H54 (cell line): ENCODE measurements around the gene TMEM120B.

Experiments
- DNase-seq: peaks from one replicate; pipeline ENCODE4 v3.0.0; 2011; ENCODE audit warnings: low spot score, mixed read lengths; ENCODE audit not compliant: insufficient read length
- FAIRE-seq: peaks from 3 replicates; lab custom pipeline; 2011; peaks lifted over from hg19 to GRCh38; lab: Jason Lieb, UNC
- POLR2A ChIP-seq: IDR thresholded peaks from 2 replicates; pipeline ENCODE4 v1.6.1; 2011; ENCODE audit warnings: low read depth, mild to moderate bottlenecking, low read length

TMEM120B gene

GRCh38 chr12:121820056-121820455, 107.5 kb downstream of the TMEM120B start:
- FAIRE-seq = no peak
- no peak for TF ChIP-seq POLR2A
- DNase-seq = no peak

DNA sequence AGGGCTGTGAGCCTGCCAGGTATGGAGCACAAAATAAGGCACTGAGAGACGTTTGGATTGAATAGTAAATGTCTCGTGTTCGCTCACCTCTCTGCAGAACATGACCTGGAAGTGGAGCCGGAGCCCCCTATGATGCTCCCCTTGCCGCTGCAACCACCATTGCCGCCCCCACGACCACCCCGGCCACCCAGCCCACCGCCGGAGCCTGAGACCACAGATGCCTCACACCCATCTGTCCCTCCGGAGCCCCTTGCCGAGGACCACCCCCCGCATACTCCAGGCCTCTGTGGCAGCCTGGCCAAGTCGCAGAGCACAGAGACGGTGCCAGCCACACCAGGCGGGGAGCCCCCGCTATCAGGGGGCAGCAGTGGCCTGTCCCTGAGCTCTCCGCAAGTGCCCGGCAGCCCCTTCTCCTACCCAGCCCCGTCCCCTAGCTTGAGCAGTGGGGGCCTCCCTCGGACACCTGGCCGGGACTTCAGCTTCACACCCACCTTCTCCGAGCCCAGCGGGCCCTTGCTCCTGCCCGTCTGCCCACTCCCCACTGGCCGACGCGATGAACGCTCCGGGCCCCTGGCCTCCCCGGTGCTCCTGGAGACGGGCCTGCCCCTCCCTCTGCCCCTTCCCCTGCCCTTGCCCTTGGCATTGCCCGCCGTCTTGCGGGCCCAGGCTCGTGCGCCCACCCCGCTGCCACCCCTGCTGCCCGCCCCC, 110.0 kb downstream of the TMEM120B start:
- DNase-seq = no peak
- no peak for TF ChIP-seq POLR2A

GRCh38 chr12:121823101-121823726, 110.7 kb downstream of the TMEM120B start:
- TF ChIP-seq POLR2A = no peak
- FAIRE-seq (no peak), DNase-seq (no peak)

More for the DNA sequence above, 110.0 kb downstream of the TMEM120B start:
- FAIRE-seq = no peak

DNA sequence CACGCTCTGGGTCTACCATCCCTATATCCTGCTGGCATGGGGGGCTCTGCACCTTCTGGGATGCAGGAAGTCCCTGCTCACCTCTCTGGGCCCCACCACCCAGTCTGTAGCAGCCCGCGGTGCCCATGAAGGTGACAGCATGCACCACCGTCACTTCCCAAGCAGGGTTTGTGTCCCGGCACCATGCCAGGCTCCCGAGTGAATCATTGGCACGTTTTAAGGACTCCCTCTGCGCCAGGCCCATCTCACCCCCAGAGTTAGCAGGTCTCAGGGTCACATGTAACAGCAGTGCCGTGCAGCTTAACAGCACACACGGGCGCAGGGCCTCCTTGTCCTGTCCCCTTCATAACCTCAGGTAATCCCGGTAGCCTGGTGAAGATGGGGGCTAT, 111.2 kb downstream of the TMEM120B start:
- DNase-seq (no peak), FAIRE-seq (no peak)
- no peak for TF ChIP-seq POLR2A

DNA sequence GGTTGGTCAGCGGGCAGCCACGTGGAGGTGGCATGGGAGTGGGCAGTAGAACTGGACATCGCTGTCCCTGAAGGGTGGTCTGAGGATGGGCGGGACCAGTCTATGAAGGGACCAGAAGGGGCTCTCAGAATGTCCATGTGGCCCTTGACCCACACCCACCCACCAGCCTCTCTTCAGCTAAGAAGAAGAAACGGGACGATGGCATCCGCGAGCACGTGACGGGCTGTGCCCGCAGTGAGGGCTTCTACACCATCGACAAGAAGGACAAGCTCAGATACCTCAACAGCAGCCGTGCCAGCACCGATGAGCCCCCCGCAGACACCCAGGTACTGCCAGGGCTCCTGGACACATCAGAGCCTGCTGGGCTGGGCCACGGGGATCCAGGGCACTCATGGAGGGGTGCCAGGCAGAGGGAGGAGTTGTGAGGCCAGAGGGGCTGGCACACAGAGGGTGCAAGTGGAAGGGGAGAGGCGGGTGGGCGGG, 112.5 kb downstream of the TMEM120B start:
- DNase-seq (no peak), FAIRE-seq (no peak)
- no peak for TF ChIP-seq POLR2A

DNA sequence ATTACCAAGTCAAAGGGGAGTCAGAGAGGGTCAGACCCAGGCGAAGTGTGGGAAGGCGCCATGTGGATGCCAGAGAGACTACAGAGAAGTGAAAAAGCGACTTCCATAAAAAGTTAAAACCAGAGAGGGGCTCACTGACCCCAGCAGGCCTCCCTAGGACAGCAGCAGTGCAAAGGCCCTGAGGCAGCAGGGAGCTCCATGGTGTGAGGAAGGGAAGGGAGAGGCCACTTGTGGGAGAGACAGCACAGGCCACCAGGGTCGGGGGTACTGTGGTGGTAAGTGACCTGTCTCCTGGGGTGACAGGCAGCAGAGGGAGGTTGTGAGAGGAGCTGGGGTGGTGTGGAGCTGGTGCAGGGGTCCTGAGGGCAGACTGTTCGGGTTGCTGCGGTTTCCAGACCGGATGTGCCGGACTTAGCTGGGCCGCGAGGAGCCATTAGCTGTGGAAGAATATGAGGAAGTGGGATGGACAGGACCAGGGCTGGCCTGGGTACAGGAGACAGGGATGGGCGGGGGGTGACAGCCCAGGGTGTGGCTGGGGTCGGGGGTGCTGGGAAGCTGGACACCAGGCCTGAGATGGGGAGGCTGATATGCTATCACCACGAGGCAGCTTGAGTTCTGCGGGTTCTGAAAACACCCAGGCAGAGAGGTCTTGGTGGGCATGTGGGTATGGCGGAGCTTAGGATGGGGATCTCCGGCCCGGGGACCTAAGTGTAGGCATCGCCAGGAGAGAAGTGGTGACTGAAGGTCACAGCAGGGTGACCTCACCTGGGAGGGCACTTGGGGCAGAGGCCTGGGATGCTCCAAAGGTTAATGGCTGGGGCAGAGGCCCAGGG, 114.0 kb downstream of the TMEM120B start:
- no peak for TF ChIP-seq POLR2A
- DNase-seq = no peak
- no peak for FAIRE-seq

DNA sequence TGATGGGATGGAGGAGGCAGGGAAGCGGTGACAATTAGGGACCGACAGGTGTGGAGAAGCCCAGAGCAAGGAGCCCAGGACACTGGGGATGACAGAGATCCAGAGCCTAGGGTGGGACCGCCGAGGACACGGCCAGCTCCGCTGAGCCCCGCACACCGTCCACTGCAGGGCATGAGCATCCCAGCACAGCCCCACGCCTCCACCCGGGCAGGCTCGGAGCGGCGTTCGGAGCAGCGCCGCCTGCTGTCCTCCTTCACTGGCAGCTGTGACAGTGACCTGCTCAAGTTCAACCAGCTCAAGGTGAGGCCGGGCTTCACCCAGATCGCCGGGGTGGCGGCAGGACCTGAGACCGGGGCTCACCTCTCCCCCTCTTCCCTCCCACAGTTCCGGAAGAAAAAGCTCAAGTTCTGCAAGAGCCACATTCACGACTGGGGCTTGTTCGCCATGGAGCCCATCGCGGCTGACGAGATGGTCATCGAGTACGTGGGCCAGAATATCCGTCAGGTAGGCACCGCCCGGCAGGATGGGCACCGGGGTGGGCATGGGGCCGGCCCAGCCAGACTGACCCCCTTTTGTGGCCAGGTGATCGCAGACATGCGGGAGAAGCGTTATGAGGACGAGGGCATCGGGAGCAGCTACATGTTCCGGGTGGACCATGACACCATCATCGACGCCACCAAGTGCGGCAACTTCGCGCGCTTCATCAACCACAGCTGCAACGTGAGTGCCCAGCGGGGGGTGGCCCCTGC, 115.0 kb downstream of the TMEM120B start:
- FAIRE-seq (no peak), DNase-seq (no peak)
- no peak for TF ChIP-seq POLR2A

- DNase-seq (no peak), FAIRE-seq (no peak)
- TF ChIP-seq POLR2A = no peak
Measured at GRCh38 chr12:121828306-121828705, 115.8 kb downstream of the TMEM120B start.

- TF ChIP-seq POLR2A = no peak
- FAIRE-seq (no peak), DNase-seq (no peak)
Measured at GRCh38 chr12:121828826-121829225, 116.3 kb downstream of the TMEM120B start.

DNA sequence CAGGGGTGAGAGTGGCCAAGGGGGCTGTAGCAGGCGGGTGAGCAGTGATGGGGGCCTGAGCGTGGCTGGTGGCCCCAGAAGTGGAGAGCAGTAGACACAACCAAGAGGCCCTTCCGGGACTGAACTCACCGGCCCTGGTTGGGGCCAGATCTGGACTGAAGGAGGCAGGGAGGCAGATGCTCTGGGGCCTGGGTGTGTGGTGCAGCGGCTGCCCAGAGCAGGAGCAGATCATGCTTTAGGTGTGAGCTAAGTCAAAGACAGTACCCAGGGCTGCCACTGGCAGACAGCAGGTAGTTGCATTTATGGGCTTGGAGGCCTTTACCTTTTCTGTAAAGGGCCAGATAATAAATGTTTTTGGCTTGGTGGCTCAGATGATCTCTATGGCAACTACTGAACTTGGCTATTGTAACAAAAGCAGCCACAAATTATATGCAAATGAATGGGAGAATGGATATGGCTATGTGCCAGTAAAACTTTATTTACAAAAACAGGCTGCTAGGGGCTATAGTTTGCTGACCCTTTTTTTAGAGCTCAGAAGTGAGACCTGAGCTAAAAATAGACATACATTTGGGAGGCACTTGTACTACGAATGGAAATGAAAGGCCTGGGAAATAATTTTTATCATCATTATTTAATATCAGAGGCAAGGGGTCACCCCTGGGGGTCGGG, 116.8 kb downstream of the TMEM120B start:
- no peak for TF ChIP-seq POLR2A
- FAIRE-seq = no peak
- DNase-seq = no peak

DNA sequence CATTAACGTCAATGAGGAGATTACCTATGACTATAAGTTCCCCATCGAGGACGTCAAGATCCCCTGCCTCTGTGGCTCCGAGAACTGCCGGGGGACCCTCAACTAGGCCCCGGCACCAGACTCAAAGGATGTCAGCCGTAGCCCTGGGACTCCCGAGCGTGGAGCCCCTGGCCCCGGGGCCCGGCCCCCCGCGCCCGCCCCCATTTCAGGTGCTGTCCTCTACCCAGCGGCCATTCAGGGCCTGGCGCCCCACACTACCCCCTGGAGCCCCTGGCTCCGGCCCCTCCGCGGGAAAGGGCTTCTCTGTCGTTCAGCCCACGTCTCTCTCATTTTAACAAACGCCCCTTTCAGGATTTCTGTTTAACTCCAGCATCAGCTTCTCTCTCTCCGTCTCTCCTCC, 117.6 kb downstream of the TMEM120B start:
- DNase-seq = no peak
- no peak for TF ChIP-seq POLR2A
- FAIRE-seq = no peak

GRCh38 chr12:121830588-121831265, 118.2 kb downstream of the TMEM120B start:
- TF ChIP-seq POLR2A = no peak
- no peak for FAIRE-seq
- DNase-seq = no peak
